ENCODE results near the gene TMEM266.

TMEM266 gene

GRCh38 chr15:76192715-76193114, 132.9 kb downstream of the TMEM266 start:
- no peak overlapping the region for H2AFZ ChIP-seq (ENCODE audit: low read length)
- H3F3A ChIP-seq (ENCODE audit: low read depth) = no peaks in the 10 kb centered on the region
- no peak overlapping the region for H3K4me3 ChIP-seq (ENCODE audit: low read length, poor library complexity, severe bottlenecking)
- no peaks in the 10 kb centered on the region for H3K79me2 ChIP-seq (ENCODE audit: insufficient read depth, low read length)
- H3K9ac ChIP-seq (ENCODE audit: low read depth, low read length, poor library complexity, severe bottlenecking) = no peak overlapping the region
- H3K9me3 ChIP-seq (ENCODE audit: insufficient read depth, low read depth, low read length) = no peaks in the 10 kb centered on the region
- no peak overlapping the region for H3K4me2 ChIP-seq (ENCODE audit: low read depth, low read length, poor library complexity, severe bottlenecking)
- TF ChIP-seq CTCF (conservative IDR thresholded peaks at IDR 0.05; ENCODE audit: low read length) (no peak), EZH2phosphoT487 (IDR thresholded peaks at IDR 0.05; ENCODE audit: borderline replicate concordance) (no peak)
- H3K36me3 ChIP-seq (ENCODE audit: insufficient read depth, low read length) = no peaks in the 10 kb centered on the region
- no peaks in the 10 kb centered on the region for H3K9me2 ChIP-seq (replicated peaks; ENCODE audit: low read depth, low read length)
- H3K27me3 ChIP-seq (ENCODE audit: insufficient read depth, low read length, poor library complexity, severe bottlenecking) = no peaks in the 10 kb centered on the region
- no peaks in the 10 kb centered on the region for H4K20me1 ChIP-seq (ENCODE audit: insufficient read depth, low read length, poor library complexity, severe bottlenecking)
- H3K4me1 ChIP-seq (ENCODE audit: insufficient read depth, low read length, poor library complexity, severe bottlenecking) = peaks cover 17% of the 10 kb centered on the region

GRCh38 chr15:76193934-76194333, 134.1 kb downstream of the TMEM266 start:
- TF ChIP-seq EZH2phosphoT487 (IDR thresholded peaks at IDR 0.05; ENCODE audit: borderline replicate concordance) = no peak
- no peak for TF ChIP-seq CTCF (conservative IDR thresholded peaks at IDR 0.05; ENCODE audit: low read length)

GRCh38 chr15:76195506-76196268, 135.9 kb downstream of the TMEM266 start:
- H4K20me1 ChIP-seq (ENCODE audit: insufficient read depth, low read length, poor library complexity, severe bottlenecking) = no peaks in the 10 kb centered on the region
- no peaks in the 10 kb centered on the region for H3K9me2 ChIP-seq (replicated peaks; ENCODE audit: low read depth, low read length)
- no peak overlapping the region for H3K4me2 ChIP-seq (ENCODE audit: low read depth, low read length, poor library complexity, severe bottlenecking)
- no peak overlapping the region for H2AFZ ChIP-seq (ENCODE audit: low read length)
- no peaks in the 10 kb centered on the region for H3K36me3 ChIP-seq (ENCODE audit: insufficient read depth, low read length)
- no peaks in the 10 kb centered on the region for H3K27me3 ChIP-seq (ENCODE audit: insufficient read depth, low read length, poor library complexity, severe bottlenecking)
- H3F3A ChIP-seq (ENCODE audit: low read depth) = no peaks in the 10 kb centered on the region
- H3K4me1 ChIP-seq (ENCODE audit: insufficient read depth, low read length, poor library complexity, severe bottlenecking) = peaks cover 20% of the 10 kb centered on the region
- TF ChIP-seq EZH2phosphoT487 (IDR thresholded peaks at IDR 0.05; ENCODE audit: borderline replicate concordance) (no peak), CTCF (conservative IDR thresholded peaks at IDR 0.05; ENCODE audit: low read length) (no peak)
- no peaks in the 10 kb centered on the region for H3K79me2 ChIP-seq (ENCODE audit: insufficient read depth, low read length)
- no peak overlapping the region for H3K9ac ChIP-seq (ENCODE audit: low read depth, low read length, poor library complexity, severe bottlenecking)
- no peak overlapping the region for H3K4me3 ChIP-seq (ENCODE audit: low read length, poor library complexity, severe bottlenecking)
- H3K9me3 ChIP-seq (ENCODE audit: insufficient read depth, low read depth, low read length) = no peaks in the 10 kb centered on the region

More at GRCh38 chr15:76193934-76194333, 134.1 kb downstream of the TMEM266 start:
- H3K79me2 ChIP-seq (ENCODE audit: insufficient read depth, low read length) = no peaks in the 10 kb centered on the region
- no peaks in the 10 kb centered on the region for H3K9me2 ChIP-seq (replicated peaks; ENCODE audit: low read depth, low read length)
- no peak overlapping the region for H3K4me3 ChIP-seq (ENCODE audit: low read length, poor library complexity, severe bottlenecking)
- H3K27me3 ChIP-seq (ENCODE audit: insufficient read depth, low read length, poor library complexity, severe bottlenecking) = no peaks in the 10 kb centered on the region
- H3F3A ChIP-seq (ENCODE audit: low read depth) = no peaks in the 10 kb centered on the region
- no peak overlapping the region for H3K4me2 ChIP-seq (ENCODE audit: low read depth, low read length, poor library complexity, severe bottlenecking)
- no peak overlapping the region for H2AFZ ChIP-seq (ENCODE audit: low read length)
- no peak overlapping the region for H3K9ac ChIP-seq (ENCODE audit: low read depth, low read length, poor library complexity, severe bottlenecking)
- no peaks in the 10 kb centered on the region for H3K36me3 ChIP-seq (ENCODE audit: insufficient read depth, low read length)
- peaks cover 20% of the 10 kb centered on the region for H3K4me1 ChIP-seq (ENCODE audit: insufficient read depth, low read length, poor library complexity, severe bottlenecking)
- H4K20me1 ChIP-seq (ENCODE audit: insufficient read depth, low read length, poor library complexity, severe bottlenecking) = no peaks in the 10 kb centered on the region
- H3K9me3 ChIP-seq (ENCODE audit: insufficient read depth, low read depth, low read length) = no peaks in the 10 kb centered on the region
